Right hindlimb (tissue), 1 donor: ENCODE data around the gene GZMM.
"Not testable (repeated sequence)": the region's sequence is repeated elsewhere in the genome, so short reads cannot be mapped to it uniquely, and the experiment has no call there.

Source experiments
- DNase-seq: peaks from one replicate; pipeline ENCODE4 v3.0.0-alpha.2; 2018

GZMM gene

DNA sequence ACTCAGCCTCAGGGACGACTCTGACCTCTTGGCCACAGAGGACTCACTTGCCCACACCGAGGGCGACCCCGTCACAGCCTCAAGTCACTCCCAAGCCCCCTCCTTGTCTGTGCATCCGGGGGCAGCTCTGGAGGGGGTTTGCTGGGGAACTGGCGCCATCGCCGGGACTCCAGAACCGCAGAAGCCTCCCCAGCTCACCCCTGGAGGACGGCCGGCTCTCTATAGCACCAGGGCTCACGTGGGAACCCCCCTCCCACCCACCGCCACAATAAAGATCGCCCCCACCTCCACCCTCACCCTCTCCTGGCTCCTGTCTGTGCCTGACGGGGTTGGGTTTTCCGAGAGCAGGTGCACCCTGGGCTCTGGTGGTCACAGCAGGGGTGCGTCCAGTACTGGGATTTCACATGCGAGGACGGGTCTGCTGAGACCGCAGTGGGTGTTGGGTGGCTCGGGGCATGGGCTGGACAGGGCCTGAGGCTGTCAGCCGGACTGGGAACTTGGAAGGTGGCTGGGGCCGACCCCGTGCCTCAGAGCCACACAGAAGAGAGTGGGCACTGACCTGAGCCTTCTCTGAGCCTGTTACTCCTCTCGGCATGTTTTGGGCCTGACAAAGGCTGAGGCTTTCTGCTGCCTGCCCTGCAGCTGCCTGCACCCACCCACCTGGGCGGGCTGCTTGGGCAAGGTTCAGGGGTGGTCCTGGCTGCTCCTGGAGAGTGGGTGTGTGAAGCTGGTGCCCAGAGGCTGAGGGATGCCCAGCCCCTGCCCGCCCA is 39.5 kb downstream of the GZMM start:
- DNase-seq = peak; percentile 20

DNA sequence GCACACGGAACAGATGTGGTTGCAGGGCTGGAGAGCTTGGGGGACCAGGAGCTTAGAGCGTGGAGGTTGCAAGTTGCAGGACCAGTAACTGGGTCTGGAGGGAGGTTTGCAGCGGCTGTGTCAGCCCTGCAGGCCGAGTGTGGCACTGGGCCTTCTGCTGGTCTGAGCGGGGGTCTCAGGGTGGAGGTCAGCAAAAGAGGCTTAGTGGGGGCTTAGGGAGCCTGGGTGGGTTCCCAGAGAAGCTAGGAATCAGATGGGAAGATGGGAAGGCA is 40.1 kb downstream of the GZMM start:
- DNase-seq = no peak

DNA sequence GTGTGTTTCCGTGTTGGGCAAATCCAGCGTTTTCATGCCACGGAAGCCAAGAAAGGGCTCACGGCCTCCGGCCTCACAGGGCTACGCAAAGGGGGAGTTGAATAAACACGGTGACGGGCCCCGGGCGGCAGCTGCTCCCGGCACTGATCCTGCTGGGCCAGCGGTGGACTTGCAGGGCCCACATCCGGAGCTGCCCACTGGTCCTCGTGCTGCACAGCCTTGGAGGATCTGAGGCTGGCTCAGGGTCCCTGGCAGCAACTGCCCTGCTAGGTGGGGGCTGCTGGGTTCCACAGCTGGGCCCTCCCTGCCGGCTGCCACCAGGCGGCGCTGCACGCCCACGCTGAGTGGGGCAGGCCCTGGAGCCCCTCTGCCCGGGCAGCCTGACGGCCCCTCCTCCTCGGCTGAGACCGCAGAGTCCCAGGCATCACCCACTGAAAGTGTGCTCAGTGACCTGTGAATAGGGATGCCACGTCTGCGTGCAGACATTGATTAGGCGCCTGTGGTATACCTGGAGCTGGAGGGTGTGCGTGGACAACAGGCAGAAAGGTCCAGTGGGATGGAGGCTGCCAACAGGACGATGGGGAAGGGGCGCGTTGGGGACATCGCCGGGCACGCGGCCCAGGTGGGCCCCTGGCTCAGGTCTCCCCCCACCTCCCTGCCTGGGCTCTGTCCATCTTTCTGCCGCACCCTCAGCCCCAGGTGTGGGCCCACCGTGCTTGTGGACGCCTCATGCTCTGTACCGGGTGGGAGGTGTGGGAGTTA is 40.6 kb downstream of the GZMM start:
- peak; percentile 68 for DNase-seq

DNA sequence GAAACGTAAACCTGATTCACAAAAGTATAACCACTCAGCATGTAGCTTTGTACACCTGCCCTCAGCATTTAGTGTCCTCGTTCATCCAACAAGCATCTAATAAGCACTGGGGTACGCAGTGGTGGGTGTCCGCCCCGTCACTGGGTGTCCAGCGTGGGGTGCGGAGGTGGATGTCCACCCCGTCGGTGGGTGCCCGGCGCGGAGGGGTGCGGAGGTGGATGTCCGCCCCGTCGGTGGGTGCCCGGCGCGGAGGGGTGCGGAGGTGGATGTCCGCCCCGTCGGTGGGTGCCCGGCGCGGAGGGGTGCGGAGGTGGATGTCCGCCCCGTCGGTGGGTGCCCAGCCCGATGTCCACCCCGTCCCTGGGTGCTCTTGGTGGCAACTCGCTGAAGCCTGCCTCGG is 41.3 kb downstream of the GZMM start:
- not testable (repeated sequence) for DNase-seq

DNA sequence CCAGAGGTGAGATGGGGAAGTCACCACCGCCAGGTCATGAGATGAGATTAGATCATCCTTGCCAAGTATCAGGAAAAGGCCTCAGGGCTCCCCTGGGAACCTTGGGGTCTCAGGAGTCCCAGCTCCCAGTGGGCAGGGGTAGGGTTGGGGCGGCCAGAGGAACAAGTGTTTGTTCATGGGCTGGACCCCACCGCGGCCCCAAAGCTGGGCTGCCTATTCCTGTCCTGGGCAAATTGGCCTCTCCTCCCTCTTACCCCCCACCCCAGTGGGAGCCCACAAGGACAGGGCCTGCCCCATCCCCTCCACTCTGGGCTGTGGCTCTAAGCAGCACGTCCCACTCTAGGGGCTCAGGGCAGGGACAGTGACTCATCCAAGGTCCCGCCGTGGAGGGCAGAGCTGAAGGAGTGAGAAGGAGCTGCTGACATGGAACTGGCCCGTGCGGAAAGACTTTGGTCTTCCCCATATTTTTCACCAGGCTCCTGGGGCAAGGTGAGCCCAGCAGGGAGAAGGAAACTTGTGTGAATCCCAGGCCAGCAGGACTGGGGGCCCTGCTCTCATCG is 41.8 kb downstream of the GZMM start:
- no peak for DNase-seq

DNA sequence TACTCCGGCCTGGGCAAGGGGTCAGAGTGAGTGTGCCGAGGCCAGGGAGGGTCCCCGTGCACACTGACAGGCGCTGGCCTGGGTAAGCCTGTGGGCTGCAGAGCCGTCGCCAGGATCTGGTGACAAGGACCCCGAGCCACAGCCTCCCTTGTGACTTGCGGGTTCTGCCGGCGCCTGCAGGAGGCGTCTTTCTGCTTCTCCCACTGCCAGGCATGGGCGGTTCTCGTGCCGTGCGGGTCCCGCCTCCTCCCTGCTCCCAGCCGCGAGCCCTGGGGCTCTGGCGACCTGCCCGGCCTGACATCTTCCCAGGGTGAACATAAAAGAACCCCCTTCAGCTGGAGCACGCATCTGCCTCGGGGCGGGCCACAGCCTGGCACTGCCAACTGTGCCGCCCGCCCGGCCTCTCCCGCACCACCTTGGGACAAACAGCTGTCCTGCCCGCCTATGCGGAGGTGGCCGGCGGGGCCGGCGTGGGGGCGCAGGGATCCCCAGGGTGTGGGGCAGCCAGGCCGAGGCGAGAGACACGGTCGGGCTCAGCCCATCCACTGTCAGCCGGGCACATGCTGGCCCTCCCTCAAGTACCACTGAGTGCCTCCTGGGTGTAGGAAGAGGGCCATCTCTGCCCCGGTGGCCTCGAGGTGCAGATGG is 44.4 kb downstream of the GZMM start:
- peak; percentile 76 for DNase-seq

DNA sequence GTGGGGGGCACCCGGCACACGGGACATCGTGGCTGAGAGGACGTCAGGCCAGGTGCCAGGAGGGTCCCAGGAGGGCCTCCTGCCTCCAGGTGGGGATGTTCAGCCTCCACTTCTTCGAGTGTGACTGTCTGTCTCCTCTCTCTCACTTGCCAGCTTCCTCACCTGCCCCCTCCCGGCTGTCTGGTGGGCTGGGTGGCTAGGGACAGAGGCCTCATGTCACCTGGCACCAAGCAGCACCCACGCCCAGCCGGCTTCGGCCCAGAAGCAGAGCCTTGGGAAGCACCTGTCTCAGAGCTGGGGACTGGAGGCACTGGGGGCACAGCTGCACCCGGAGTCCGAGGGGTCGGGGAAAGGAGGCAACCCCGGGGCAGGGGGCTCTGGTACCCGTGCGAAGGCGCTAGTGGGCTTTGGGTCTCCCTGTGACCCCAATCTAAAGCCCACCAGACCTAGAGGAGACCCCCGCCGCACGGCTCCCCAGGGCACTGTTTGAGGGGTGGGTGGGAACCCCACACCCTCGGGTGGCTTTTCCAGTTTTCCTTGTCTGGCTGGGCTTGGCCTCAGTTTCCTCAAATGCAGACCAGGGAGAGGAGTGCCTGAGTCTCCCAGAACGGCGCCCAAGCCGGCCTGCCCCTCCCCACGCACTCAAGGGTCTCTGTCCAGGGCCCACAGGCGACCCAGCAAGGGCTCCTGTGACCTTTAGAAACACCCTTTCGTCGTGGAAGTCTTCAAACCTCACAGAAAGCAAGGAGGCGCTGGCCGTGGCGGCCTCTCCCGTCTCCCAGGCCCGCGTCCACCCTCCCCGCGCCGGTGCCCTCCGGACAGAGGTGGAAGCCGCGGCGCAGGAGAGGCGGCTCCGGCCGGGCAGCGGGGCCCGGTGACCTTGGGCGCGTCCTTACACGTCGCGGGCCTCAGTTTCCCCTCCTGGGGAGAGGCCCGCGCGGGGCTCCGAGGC is 45.2 kb downstream of the GZMM start:
- DNase-seq = no peak

DNA sequence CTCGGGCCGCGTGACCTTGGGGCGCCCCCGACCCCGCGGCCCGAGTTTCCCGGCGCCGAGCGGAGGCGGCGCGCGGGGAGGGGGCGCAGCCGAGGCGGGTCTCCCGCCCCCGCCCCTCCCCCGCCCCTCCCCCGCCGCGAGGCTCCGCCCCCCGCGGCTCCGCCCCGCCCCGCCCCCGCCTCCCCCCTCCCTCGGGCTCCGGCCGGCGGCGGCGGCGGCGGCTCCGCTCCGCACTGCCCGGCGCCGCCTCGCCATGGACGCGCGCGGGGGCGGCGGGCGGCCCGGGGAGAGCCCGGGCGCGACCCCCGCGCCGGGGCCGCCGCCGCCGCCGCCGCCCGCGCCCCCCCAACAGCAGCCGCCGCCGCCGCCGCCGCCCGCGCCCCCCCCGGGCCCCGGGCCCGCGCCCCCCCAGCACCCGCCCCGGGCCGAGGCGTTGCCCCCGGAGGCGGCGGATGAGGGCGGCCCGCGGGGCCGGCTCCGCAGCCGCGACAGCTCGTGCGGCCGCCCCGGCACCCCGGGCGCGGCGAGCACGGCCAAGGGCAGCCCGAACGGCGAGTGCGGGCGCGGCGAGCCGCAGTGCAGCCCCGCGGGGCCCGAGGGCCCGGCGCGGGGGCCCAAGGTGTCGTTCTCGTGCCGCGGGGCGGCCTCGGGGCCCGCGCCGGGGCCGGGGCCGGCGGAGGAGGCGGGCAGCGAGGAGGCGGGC is 46.0 kb downstream of the GZMM start, which contains the start of gene HCN2:
Gene HCN2, plus strand, starts transcription at position 189 of the 703 bp plus-strand sequence. Its CDS starts 65 bp downstream, at position 254.
- no peak for DNase-seq

DNA sequence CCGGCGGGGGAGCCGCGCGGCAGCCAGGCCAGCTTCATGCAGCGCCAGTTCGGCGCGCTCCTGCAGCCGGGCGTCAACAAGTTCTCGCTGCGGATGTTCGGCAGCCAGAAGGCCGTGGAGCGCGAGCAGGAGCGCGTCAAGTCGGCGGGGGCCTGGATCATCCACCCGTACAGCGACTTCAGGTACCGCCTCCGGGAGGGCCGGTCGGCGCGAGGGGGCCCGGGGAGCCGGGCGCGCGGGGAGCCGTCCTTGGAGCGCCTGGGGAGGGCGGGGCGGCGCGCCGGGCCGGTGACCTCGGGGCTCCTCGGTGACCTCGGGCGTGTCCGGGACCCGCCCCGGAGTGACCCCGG is 46.5 kb downstream of the GZMM start:
- no peak for DNase-seq

DNA sequence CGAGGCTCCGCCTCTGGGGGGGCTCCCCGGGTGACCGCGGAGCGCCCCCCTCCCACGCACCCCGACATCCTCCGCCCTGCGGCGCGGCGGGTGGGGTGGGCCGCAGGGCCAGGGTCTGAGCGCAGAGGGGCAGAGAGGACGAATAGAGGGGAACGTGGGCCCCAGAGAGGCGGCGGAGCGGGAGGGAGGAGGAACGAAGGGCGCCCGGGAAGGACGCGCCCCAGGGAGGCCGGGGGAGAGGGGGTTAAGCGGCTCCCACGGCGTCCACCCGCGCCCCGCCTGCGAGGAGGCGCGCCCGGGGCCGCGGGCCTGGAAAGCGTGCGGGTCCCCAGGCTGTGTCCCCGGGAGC is 46.9 kb downstream of the GZMM start:
- no peak for DNase-seq

DNA sequence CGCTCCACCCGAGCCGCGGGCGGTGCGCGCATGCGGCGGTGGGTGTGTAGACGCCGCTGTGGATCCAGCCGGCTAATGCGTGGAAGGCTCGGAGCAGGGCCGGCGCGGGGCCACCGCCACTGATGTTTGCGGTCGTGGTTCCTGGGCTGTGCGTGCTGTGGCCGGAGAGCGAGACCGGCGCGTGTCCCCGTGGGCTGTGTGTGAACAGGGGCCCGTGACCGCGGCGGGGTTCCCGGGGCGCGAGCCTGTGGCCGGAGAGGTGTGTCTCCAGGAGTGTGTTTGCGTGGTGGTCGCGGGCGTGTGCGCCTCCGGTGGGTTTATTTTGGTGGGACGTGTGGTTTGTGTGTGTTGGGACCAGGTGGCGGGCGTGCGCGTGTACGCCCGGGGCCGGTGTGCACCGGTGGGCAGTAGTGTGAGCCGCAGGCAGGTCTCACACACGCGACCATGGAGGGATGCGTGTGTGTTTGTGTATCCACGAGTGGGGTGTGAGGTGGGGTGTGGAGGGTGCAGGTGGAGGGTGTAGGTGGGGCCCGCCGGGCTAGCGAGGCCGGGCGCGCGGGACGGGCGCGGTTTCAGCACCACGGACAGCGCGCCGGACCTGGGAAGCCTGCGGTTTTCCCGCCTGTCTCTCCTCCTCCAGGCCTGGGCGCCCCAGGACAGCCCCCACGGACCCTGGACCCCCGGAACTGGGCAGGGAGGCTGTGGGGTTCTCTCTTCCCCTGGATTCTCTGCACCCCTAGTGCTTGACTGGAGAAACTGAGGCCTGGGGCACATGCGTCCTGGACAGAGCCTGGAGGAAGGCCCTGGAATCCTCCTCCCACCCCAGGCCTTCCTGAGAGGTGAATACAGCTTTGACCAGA is 47.5 kb downstream of the GZMM start:
- no peak for DNase-seq

DNA sequence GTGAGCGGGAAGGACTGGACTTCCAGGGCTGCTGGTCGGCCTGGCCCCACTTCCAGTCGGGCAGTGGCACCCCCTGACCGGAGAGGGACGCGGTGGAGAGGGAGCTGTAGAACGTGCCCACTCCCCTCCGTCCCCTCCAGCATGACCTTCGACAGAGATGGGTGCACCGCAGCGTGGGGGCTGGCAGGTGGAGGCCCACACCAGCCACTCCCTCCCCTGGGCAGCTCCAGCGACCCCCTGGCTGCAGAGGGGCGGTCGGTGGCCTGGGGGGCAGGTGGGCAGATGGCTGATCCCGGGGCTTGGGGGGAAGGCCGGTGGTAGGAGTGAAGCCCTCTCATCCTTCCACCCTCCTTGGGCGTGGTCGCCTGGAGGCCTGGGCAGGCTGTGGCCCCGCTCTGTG is 48.2 kb downstream of the GZMM start:
- no peak for DNase-seq

DNA sequence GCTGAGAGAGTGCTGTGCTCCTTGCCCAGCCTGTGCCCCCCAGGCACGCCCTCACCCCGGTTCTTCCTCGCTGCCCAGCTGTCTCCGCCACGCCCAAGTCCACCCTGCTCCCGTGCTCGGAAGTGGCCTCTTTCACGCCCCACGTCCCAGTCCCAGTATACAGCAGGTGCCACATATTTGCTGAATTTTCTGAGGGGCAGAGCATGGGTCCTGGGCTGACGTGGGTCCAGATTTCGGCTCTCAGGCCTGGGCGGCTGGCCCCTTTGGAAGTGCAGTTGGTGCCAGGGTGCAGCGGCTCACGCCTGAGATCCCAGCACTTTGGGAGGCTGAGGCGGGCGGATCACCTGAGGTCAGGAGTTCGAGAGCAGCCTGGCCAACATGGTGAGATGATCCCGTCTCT is 49.2 kb downstream of the GZMM start:
- DNase-seq = no peak

DNA sequence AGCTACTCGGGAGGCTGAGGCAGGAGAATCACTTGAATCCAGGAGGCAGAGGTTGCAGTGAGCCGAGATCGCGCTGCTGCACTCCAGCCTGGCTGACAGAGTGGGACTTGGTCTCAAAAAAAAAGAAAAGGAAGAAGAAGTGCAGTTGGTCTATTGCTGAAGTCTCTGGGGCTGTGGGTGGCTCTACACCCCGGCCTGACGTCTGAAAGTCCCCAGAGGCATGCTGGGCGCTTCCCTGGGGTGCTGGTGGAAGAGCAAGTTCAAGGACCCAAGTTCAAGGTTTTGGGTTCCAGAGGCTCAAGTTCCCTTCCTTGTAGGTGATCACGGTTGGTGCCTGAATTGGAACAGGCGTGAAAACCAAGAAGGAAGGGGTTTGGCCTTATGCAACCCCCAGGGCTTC is 49.7 kb downstream of the GZMM start:
- DNase-seq = no peak

DNA sequence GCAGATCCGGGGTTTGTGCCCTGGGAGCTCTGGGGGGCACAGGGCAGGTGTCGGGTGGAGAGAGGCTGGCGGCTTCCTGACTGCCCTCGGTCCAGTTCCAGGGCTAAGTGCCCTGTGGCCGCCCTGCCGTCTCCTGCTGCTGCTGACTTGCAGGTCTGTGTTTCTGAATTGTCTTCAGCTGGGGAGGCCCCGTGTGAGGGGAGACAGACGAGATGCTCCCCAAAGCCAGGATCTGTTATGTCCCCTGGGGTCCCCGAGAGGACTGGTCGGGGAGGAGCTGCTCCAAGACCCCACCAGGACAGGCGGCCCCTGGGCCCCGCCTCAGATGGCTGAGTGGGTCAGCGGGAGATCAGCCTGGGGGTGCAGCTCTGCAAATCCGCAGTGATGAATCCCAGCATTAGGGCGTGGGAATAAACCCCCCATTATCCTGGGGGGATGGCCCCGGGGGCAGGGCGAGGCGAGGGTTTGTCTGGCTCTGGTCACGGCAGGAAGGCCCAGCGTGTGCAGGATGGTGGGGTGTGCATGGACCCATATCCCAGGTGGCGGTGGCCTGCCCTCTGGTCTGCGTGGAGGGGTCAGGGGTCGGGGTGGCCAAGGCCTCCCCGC is 50.5 kb downstream of the GZMM start:
- DNase-seq = no peak

DNA sequence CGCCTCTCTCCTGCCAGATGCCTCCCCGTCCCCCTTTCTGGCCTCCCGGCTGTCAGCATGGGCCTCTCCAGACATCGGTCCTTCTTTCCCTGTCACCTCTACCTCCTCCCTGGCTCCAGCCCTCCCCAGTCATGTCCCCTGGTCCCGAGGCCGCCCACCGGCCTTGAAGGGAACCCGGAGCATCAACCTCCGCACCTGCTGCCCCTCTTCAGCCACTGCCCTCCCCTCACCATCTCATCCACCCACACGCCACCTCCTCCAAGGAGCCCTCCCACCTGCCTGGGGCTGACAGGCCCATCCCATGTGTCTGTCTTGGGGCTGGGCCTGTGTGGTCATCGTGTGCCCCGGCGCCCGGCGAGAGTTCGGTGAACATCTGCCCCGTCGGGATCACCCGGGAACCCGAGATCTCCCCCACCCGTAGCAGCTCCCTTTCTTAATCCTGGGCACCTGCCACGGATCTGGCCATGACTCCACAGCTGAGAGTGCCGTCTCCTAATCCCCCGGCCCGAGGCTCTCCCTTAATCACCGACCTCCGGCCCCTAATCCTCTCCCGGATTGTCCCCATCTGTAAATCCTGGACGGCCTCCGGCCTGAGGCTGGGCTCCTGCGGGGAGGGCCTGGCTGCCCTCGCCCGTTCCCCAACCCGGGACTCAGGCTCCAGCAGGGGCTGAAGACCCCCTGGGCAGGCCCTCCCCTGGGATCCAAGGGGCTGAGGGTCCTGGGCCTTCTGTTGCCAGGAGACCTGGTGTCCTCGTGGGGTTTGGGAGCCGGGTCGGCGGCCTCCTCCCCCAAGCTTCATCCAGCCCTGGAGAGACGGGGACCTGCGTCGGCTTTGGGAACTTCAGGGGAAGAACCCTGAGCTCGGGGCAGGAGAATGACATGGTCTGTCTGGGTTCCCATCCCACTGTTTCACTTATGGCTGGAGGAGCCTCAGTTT is 51.7 kb downstream of the GZMM start:
- no peak for DNase-seq

DNA sequence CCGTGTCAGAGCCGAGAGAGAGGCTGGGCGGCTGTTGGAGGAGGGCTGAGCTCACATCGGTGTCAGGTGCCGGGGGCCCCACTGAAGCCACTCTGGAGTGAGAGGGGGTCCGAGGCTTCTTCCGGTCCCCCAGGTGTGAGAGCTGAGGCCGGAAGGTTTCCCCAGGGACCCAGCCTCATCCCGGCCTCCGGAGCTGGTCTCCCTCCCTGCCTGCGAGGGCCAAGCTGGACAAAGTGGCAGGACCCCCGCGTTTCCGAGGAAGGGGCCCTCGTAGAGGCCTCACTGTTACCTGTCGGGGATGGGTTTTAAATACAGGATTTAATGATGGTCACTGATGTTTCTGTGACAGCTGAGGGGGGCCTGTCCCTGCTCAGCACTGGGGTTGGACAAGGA is 52.4 kb downstream of the GZMM start:
- no peak for DNase-seq

DNA sequence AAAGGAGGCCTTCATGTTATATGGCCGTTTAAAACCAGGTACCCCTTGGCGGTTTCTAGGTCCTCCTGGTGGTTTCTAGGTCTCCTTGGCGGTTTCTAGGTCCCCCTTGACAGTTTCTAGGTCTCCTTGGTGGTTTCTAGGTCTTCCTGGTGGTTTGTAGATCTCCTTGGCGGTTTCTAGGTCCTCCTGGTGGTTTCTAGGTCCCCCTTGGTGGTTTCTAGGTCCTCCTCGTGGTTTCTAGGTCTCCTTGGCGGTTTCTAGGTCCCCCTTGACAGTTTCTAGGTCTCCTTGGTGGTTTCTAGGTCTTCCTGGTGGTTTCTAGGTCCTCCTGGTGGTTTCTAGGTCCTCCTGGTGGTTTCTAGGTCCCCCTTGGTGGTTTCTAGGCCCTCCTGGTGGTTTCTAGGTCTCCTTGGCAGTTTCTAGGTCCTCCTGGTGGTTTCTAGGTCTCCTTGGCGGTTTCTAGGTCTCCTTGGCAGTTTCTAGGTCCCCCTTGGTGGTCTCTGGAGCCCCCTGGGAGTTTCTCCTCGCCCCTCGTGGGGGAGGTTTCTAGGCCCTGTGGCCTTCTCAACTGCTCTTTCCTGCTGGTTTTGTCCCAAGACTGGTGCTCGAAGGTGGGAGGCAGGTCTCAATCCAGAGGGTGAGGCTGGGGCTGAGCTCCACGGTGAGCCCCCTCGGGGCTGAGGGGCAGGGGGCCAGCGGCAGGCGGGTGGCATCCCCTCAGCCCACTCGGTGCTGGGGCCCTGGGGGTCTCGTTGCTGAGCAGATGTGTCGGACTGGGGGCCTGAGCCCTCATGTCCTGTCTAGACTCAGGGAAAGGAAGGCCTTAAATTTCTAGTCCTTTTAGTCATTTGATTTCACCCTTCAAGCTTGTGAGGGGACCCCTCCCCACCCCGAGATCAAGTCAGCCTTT is 53.8 kb downstream of the GZMM start:
- DNase-seq = no peak
